Measurements from ENCODE around the gene TSPAN31.

- TF ChIP-seq CTCF (IDR thresholded peaks at IDR 0.05; ENCODE audit: borderline replicate concordance, extremely low read depth, low read length, poor library complexity, severe bottlenecking) (no peak), EZH2 (IDR thresholded peaks at IDR 0.05; ENCODE audit: borderline replicate concordance, low read depth, low read length, severe bottlenecking) (no peak)
Observed at GRCh38 chr12:57755194-57755453, 10.3 kb downstream of the TSPAN31 start.

Measured in DND-41 (cell line).